Breast epithelium (tissue), 3 donors: ENCODE measurements around the gene KDM4B.

Experiments
- POLR2A ChIP-seq: fragments of 450-650 bp; IDR thresholded peaks from one replicate; pipeline ENCODE4 v1.6.1; 2016; ENCODE audit warnings: antibody characterized with exemption, mild to moderate bottlenecking, moderate library complexity
- TF ChIP-seq, protein P1 (sequence below), 3 donors: fragments of 450-650 bp; IDR thresholded peaks; one replicate each; pipeline ENCODE4 v1.5.1; 2016 to 2017; ENCODE audit warnings: antibody characterized with exemption in 3 of 3, mild to moderate bottlenecking in 3 of 3, moderate library complexity in 3 of 3

DNA sequence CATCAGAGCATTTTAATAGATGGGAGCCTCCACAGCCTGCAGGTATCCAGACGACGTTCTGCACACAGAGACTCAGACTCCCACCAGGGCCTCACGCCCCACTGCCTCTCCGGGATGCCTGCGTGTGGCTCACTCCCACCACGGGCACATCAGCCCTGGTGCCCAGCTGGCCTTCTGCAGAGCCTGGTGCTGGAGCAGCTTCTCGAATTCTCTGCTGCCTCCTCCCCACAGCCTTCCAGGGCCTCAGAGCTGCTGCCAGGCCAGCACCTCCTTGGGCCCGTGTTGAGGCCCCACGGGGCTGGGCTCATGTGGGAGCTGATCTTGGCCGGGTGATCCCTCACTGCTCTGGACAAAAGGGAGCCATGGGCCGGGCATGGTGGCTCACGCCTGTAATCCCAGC lies 90.9 kb downstream of the KDM4B start:
- TF ChIP-seq, protein P1, sequence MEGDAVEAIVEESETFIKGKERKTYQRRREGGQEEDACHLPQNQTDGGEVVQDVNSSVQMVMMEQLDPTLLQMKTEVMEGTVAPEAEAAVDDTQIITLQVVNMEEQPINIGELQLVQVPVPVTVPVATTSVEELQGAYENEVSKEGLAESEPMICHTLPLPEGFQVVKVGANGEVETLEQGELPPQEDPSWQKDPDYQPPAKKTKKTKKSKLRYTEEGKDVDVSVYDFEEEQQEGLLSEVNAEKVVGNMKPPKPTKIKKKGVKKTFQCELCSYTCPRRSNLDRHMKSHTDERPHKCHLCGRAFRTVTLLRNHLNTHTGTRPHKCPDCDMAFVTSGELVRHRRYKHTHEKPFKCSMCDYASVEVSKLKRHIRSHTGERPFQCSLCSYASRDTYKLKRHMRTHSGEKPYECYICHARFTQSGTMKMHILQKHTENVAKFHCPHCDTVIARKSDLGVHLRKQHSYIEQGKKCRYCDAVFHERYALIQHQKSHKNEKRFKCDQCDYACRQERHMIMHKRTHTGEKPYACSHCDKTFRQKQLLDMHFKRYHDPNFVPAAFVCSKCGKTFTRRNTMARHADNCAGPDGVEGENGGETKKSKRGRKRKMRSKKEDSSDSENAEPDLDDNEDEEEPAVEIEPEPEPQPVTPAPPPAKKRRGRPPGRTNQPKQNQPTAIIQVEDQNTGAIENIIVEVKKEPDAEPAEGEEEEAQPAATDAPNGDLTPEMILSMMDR (IDR thresholded peaks at IDR 0.05): no peak
- TF ChIP-seq POLR2A: no peak
